GM12878 (cell line): ENCODE data around the gene CPNE4. TPM values are rescaled to one million over a fixed set of nuclear protein-coding genes. Genes with fewer than 3 reads are reported as not detected.

ENCODE experiments used
- ATAC-seq: fragments of 200-7000 bp; cut with Tn5 transposase; 3 replicates; pipeline ENCODE4 v1.9.1; 2020; ENCODE audit warnings: mild to moderate bottlenecking, moderate library complexity
- BruUV-seq: library from RNA; stranded (reverse); fragments of 400-500 nt; replicated peaks from 2 replicates; lab custom pipeline; 2021; lab: Mats Ljungman, UMichigan
- CTCF ChIA-PET: fragments of 300-600 bp; sonication (Branson Sonifier 250); formaldehyde crosslinking; extraction: SDS; loops from one replicate; lab custom pipeline; 2021; ENCODE audit warnings: inconsistent platforms; lab: Yijun Ruan, JAX
- POLR2A ChIA-PET: fragments of 350-600 bp; formaldehyde crosslinking; extraction: SDS; loops from one replicate; lab custom pipeline; 2021; ENCODE audit warnings: inconsistent platforms; lab: Charles Lee
- RAD21 ChIA-PET: fragments of 300-600 bp; sonication (Branson Sonifier 250); formaldehyde crosslinking; loops from one replicate; lab custom pipeline; 2023; ENCODE audit warnings: antibody characterized with exemption; ENCODE audit not compliant: unreplicated experiment; lab: Charles Lee
- SMC1A ChIA-PET: fragments of 300-600 bp; sonication (Branson Sonifier 250); formaldehyde crosslinking; loops from one replicate; lab custom pipeline; 2023; ENCODE audit not compliant: unreplicated experiment, uncharacterized antibody; lab: Charles Lee
- DNase-seq: peaks from one replicate; pipeline ENCODE4 v3.0.0-alpha.2; 2011; ENCODE audit warnings: low read depth, low spot score
- FAIRE-seq: peaks from 3 replicates; lab custom pipeline; 2011; peaks lifted over from hg19 to GRCh38; lab: Jason Lieb, UNC
- H2AFZ ChIP-seq: 2 replicates; pipeline ENCODE4 v1.6.0; 2011; ENCODE audit warnings: low read depth, low read length, control low read depth; ENCODE audit not compliant: control insufficient read depth
- H3K27ac ChIP-seq: 2 replicates; pipeline ENCODE4 v1.5.1; 2011; ENCODE audit warnings: control low read depth; ENCODE audit not compliant: control insufficient read depth, insufficient read depth
- H3K27me3 ChIP-seq, 2 experiments: replicated peaks in 1 of 2; 2 replicates each; pipeline versions ENCODE4 v1.6.0 to v1.6.1; 2011; ENCODE audit warnings: low read length in 1 of 2; ENCODE audit not compliant: control insufficient read depth in 2 of 2, insufficient read depth in 2 of 2
- H3K36me3 ChIP-seq, 2 experiments: 2 replicates each; pipeline ENCODE4 v1.5.1; 2011; ENCODE audit warnings: low read length in 1 of 2; ENCODE audit not compliant: control insufficient read depth in 2 of 2, insufficient read depth in 2 of 2
- H3K4me1 ChIP-seq: 2 replicates; pipeline ENCODE4 v1.6.1; 2011; ENCODE audit warnings: mild to moderate bottlenecking, low read length, moderate library complexity, mixed read lengths; ENCODE audit not compliant: control insufficient read depth, insufficient read depth
- H3K4me2 ChIP-seq: 2 replicates; pipeline ENCODE4 v1.6.0; 2011; ENCODE audit warnings: control low read depth; ENCODE audit not compliant: control insufficient read depth, insufficient read depth
- H3K4me3 ChIP-seq: fragments of 200-600 bp; sonication (generic); 2 replicates; pipeline ENCODE4 v1.5.1; 2016
- H3K79me2 ChIP-seq: 2 replicates; pipeline ENCODE4 v1.6.0; 2011; ENCODE audit warnings: low read length; ENCODE audit not compliant: control insufficient read depth, insufficient read depth
- H3K9ac ChIP-seq: 2 replicates; pipeline ENCODE4 v1.8.0; 2011; ENCODE audit warnings: low read length, control low read depth, mixed read lengths; ENCODE audit not compliant: control insufficient read depth, insufficient read depth
- H3K9me3 ChIP-seq: replicated peaks from 3 replicates; pipeline ENCODE4 v1.5.1; 2011; ENCODE audit warnings: mild to moderate bottlenecking, low read length; ENCODE audit not compliant: control insufficient read depth, insufficient read depth
- H4K20me1 ChIP-seq: 2 replicates; pipeline ENCODE4 v1.6.0; 2011; ENCODE audit not compliant: control insufficient read depth, insufficient read depth
- BCL11A ChIP-seq: IDR thresholded peaks from 2 replicates; pipeline ENCODE4 v1.6.1; 2011; ENCODE audit warnings: low read depth, low read length
- CHD1 ChIP-seq: IDR thresholded peaks from 2 replicates; pipeline ENCODE4 v1.6.1; 2012; ENCODE audit warnings: low read depth, low read length, improper control_type of control experiment
- CREB1 ChIP-seq: IDR thresholded peaks from 2 replicates; pipeline ENCODE4 v1.6.1; 2012; ENCODE audit warnings: low read depth, mild to moderate bottlenecking, inconsistent platforms
- E2F4 ChIP-seq: IDR thresholded peaks from 2 replicates; pipeline ENCODE4 v1.6.1; 2012; ENCODE audit warnings: low read depth, low read length, improper control_type of control experiment
- IRF4 ChIP-seq: IDR thresholded peaks from 2 replicates; pipeline ENCODE4 v1.6.1; 2011; ENCODE audit warnings: low read depth, low read length
- JUND ChIP-seq: IDR thresholded peaks from 2 replicates; pipeline ENCODE4 v1.6.1; 2012; ENCODE audit warnings: low read depth, mild to moderate bottlenecking, low read length, improper control_type of control experiment, moderate library complexity
- MXI1 ChIP-seq: fragments of 150-350 bp; IDR thresholded peaks from 2 replicates; pipeline ENCODE4 v1.6.1; 2011; ENCODE audit warnings: low read depth, mild to moderate bottlenecking, inconsistent platforms, low read length, improper control_type of control experiment
- MYB ChIP-seq: fragments of 150-350 bp; IDR thresholded peaks from 2 replicates; pipeline ENCODE4 v1.6.1; 2014; ENCODE audit warnings: mild to moderate bottlenecking, low read depth, low read length, borderline replicate concordance
- NFYB ChIP-seq: IDR thresholded peaks from 2 replicates; pipeline ENCODE4 v1.6.1; 2011; ENCODE audit warnings: low read depth, mild to moderate bottlenecking, low read length, improper control_type of control experiment, moderate library complexity; ENCODE audit not compliant: insufficient read depth
- NR2C1 ChIP-seq: fragments of 450-650 bp; IDR thresholded peaks from 2 replicates; pipeline ENCODE4 v1.6.1; 2017; ENCODE audit warnings: antibody characterized with exemption, mild to moderate bottlenecking, moderate library complexity
- PAX5 ChIP-seq: IDR thresholded peaks from 2 replicates; pipeline ENCODE4 v1.6.1; 2011; ENCODE audit warnings: low read depth, low read length, borderline replicate concordance
- PRDM15 ChIP-seq: fragments of 450-650 bp; formaldehyde crosslinking; IDR thresholded peaks from 2 replicates; pipeline ENCODE4 v1.4.0; 2020; ENCODE audit warnings: mild to moderate bottlenecking, moderate library complexity
- SMAD1 ChIP-seq: fragments of 450-650 bp; IDR thresholded peaks from 2 replicates; pipeline ENCODE4 v1.6.1; 2018; ENCODE audit warnings: mild to moderate bottlenecking, low read depth; ENCODE audit not compliant: partially characterized antibody
- SMARCA5 ChIP-seq: fragments of 450-650 bp; IDR thresholded peaks from 2 replicates; pipeline ENCODE4 v1.6.1; 2017; ENCODE audit warnings: mild to moderate bottlenecking
- SMC3 ChIP-seq: IDR thresholded peaks from 2 replicates; pipeline ENCODE4 v1.6.1; 2011; ENCODE audit warnings: low read length, improper control_type of control experiment, borderline replicate concordance
- SRF ChIP-seq, 2 experiments: IDR thresholded peaks; 2 replicates each; pipeline ENCODE4 v1.6.1; 2011; ENCODE audit warnings: low read depth in 2 of 2, low read length in 2 of 2, mild to moderate bottlenecking in 1 of 2, moderate library complexity in 1 of 2
- SUZ12 ChIP-seq: fragments of 200-600 bp; sonication (generic); IDR thresholded peaks from one replicate; pipeline ENCODE4 v1.6.1; 2018; ENCODE audit warnings: antibody characterized with exemption, mild to moderate bottlenecking; ENCODE audit not compliant: unreplicated experiment
- TCF7 ChIP-seq: IDR thresholded peaks from 2 replicates; pipeline ENCODE4 v1.6.1; 2014; ENCODE audit warnings: antibody characterized with exemption, borderline replicate concordance
- WRNIP1 ChIP-seq: IDR thresholded peaks from 2 replicates; pipeline ENCODE4 v1.6.1; 2011; ENCODE audit warnings: low read depth, low read length, improper control_type of control experiment, borderline replicate concordance
- ZNF207 ChIP-seq: fragments of 450-650 bp; IDR thresholded peaks from 2 replicates; pipeline ENCODE4 v1.6.1; 2014; ENCODE audit warnings: antibody characterized with exemption, mild to moderate bottlenecking, borderline replicate concordance
- WGBS: methylation state at CpG from one replicate; pipeline ENCODE4 v1.1.6; 2016; ENCODE audit warnings: low lambda C conversion rate; ENCODE audit not compliant: insufficient replicate concordance, insufficient coverage; ENCODE audit errors: missing lambda C conversion rate; 5-methylcytosine and 5-hydroxymethylcytosine counted together
- in situ Hi-C: fragments of 300-500 bp; cut with MboI; formaldehyde crosslinking; loops from 9 replicates; pipeline ENCODE4 v1.14.3; 2018; ENCODE audit warnings: mixed read lengths
- intact Hi-C: fragments of 100-400 bp; cut with micrococcal nuclease; formaldehyde crosslinking; loops from one replicate; pipeline ENCODE4 v1.14.2; 2022; ENCODE audit not compliant: unreplicated experiment
- polyA plus RNA-seq, 11 experiments: library from polyadenylated mRNA; depleted of rRNA in 4 of 11; unstranded in 6 of 11; stranded (reverse) in 5 of 11; fragments of >200 nt; fragmentation: Nextera tagmentation in 4 of 11; fragmentation: Illumina TruSeq in 1 of 11; extraction: Ambion mirVana in 4 of 11; extraction: Trizol in 1 of 11; gene quantifications; 1 replicate in 1 of 11; 2 replicates in 10 of 11; pipeline versions ENCODE4 v1.2.1 to v1.2.3, GENCODE V29; 2011 to 2016; ENCODE audit warnings: inconsistent platforms in 2 of 11, missing spikeins in 2 of 11, low read depth in 1 of 11
- total RNA-seq, 4 experiments: library from RNA; depleted of rRNA in 3 of 4; stranded (reverse); fragments of >200 nt in 3 of 4; fragmentation: Illumina TruSeq in 1 of 4; extraction: Trizol in 1 of 4; gene quantifications; 2 replicates each; pipeline versions ENCODE4 v1.2.1 to v1.2.3, GENCODE V29; 2013 to 2021

Gene CPNE4
- total and polyA plus RNA-seq, 10 of the 15 experiments (the other 5 are each of a cell fraction or from before 2014, with no cell fraction given) = 0.17 to 1.9 (median 0.48) TPM; not detected in 1

- WGBS = 0% methylated on average over 2 of the region's 2 CpGs
- Histone ChIP-seq H3K4me2 (no peak overlapping the region), H3K4me3 (no peak overlapping the region), H3K27ac (no peak overlapping the region), H4K20me1 (no peaks in the 10 kb centered on the region), H3K9ac (no peak overlapping the region), H3K79me2 (no peaks in the 10 kb centered on the region), H3K27me3 (no peaks in the 10 kb centered on the region), H3K36me3 (no peaks in the 10 kb centered on the region), H3K4me1 (no peaks in the 10 kb centered on the region), H2AFZ (no peak overlapping the region), H3K9me3 (no peaks in the 10 kb centered on the region)
- ATAC-seq (no peak), DNase-seq (no peak), FAIRE-seq (no peak)
- in situ Hi-C loops = no loop called here
- intact Hi-C loops = no loop called here
- no TSS peak for BruUV-seq
- ChIA-PET RAD21 (no interaction called here), CTCF (no interaction called here), POLR2A (no interaction called here), SMC1A (no interaction called here)
- TF ChIP-seq CREB1 = no peak
- TF ChIP-seq MYB = no peak
- TF ChIP-seq PAX5 = no peak
- TF ChIP-seq MXI1 = no peak
- no peak for TF ChIP-seq E2F4
- TF ChIP-seq SMAD1 = no peak
- no peak for TF ChIP-seq ZNF207
- no peak for TF ChIP-seq CHD1
- TF ChIP-seq SMC3 = no peak
- no peak for TF ChIP-seq BCL11A
- TF ChIP-seq NFYB = no peak
- TF ChIP-seq NR2C1 = no peak
- no peak for TF ChIP-seq TCF7
- TF ChIP-seq IRF4 = no peak
- TF ChIP-seq PRDM15 (CRISPR knock-in tag) = no peak
- TF ChIP-seq SRF (IDR thresholded peaks at IDR 0.05; ENCODE audit: low read depth in 2 of 2, low read length in 2 of 2) = no peak
- no peak for TF ChIP-seq SMARCA5
- TF ChIP-seq JUND = no peak
- TF ChIP-seq WRNIP1 = no peak
- TF ChIP-seq SUZ12 = no peak
Measured at GRCh38 chr3:131883711-131884407, 151.0 kb downstream of the CPNE4 start.
